Fibroblast of peridontal ligament (primary cell): ENCODE results near the gene MYO1D.
"Not testable (repeated sequence)": the region's sequence is repeated elsewhere in the genome, so short reads cannot be mapped to it uniquely, and the experiment has no call there.

Source experiments
- DNase-seq: peaks from one replicate; pipeline ENCODE4 v3.0.0-alpha.2; 2010; ENCODE audit errors: extremely low read depth

MYO1D gene

GRCh38 chr17:32855620-32856019 lies 21.3 kb downstream of the MYO1D start:
- no peak for DNase-seq

- DNase-seq: no peak
Observed at GRCh38 chr17:32854832-32855389, 22.0 kb downstream of the MYO1D start.

DNA sequence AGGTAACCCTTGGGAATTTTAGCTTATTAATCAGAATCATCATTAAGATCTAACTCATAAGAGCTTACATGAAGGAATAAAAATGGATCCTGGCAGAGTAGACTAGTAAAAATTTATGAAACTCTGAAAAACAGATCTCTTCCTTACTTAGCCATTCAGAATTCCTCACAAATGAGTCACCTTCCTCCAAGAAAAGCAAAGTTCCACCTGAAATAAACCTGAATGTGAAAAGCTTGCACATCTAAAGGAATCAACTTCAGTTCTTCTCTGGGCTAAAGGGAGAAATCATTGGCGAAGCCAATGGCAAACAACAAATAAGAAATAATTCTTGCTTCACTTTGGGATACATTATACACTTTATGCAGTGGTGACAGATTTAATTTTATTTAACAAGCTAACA lies 22.7 kb downstream of the MYO1D start:
- DNase-seq: no peak

DNA sequence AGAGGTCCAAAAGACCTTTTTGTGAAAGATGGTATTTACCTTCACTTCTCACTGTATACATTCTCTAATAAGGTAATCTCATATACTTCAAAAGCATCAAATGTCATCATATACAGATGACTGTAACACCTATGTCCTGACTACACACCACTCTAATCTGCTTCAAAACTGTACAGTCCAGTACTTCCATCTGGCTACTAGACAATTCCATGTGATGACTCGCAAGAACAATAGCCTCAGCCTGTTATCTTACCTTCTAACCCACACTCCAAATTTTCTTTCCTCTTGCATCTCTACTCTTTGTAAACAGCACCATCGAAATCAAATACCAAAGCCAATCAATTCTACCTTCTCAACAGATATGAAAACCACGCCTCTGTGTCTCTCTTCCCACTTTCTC lies 24.1 kb downstream of the MYO1D start:
- no peak for DNase-seq

GRCh38 chr17:32849879-32850278 lies 27.0 kb downstream of the MYO1D start:
- DNase-seq: peak; percentile 55

- no peak for DNase-seq
Observed at GRCh38 chr17:32847977-32848376, 28.9 kb downstream of the MYO1D start.

GRCh38 chr17:32846143-32846542 lies 30.8 kb downstream of the MYO1D start:
- DNase-seq: no peak

DNA sequence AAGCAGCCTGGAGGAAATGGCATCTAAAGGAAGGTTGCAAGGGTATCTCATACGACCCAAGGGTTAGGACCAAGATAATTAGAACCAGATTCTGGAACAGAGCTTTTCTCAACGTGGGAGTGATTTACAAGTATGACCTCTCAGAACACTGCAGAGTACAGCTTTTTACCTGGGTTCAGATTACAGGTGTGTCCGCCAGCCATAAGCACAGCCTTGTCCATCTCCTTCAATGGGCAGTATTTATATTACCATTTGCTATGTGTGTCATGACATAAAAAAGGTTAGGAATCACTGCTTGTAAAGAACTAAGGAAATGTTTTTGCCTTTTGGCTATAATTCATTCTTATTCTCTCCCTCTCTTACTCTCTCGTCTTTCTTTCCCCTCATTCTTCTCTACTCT lies 36.7 kb downstream of the MYO1D start:
- no peak for DNase-seq

DNA sequence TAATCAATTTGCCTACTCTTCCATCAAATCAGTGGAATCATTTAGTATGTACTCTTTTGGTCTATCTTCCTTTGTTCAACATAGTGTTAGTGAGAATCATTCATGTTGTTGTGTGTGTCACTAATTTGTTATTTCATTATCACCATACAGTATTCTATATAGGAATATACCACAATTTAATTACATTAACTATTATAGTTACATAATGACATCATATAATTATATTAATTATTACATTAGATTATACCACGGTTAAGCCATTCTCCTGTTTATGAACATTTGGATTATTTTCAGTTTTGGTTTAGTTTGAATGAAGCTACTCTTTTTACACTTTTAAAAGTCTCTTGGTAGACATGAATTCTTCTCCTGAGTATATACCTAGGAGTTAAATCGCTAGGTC lies 40.4 kb downstream of the MYO1D start:
- DNase-seq: no peak

GRCh38 chr17:32835291-32835761 lies 41.6 kb downstream of the MYO1D start:
- no peak for DNase-seq

GRCh38 chr17:32834104-32834503 lies 42.8 kb downstream of the MYO1D start:
- no peak for DNase-seq

- DNase-seq: no peak
Observed at GRCh38 chr17:32833526-32833925, 43.4 kb downstream of the MYO1D start.

DNA sequence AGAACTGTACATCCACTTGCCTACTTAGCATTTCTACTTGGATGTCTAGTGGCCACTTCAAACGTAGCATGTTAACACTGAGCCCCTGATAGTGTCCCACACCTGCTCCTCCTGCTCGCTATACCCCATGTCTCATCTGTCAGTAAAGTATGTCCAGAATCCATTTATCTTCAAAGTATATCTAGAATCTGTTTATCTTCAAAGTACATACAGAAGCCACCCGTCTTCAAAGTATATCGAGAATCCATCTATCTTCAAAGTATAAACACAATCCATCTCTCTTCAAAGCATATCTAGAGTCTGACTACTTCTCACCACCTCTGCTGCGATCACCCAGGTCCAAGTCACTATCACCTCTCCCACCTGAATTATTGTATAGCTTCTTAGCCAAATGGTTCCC lies 43.8 kb downstream of the MYO1D start:
- DNase-seq: no peak

- no peak for DNase-seq
Observed at GRCh38 chr17:32831627-32832243, 45.2 kb downstream of the MYO1D start.

- DNase-seq: no peak
Observed at GRCh38 chr17:32831223-32831622, 45.7 kb downstream of the MYO1D start.

GRCh38 chr17:32828822-32829221 lies 48.1 kb downstream of the MYO1D start:
- DNase-seq: peak; percentile 19

DNA sequence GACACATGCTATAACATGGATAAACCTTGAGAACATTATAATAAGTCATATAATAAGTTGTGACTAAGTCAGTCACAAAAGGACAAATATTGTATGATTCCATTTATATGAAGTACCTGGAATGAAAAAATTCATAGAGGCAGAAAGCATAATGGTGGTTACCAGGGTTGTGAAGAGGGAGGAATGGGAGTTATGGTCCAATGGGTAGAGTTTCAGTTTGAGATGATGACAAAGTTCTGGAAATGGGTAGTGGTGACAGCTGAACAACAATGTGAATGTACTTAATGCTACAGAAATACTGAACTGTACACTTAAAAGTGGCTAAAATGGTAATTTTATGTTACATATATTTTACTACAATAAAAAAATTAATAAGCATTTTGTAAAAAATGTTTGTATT lies 49.7 kb downstream of the MYO1D start:
- no peak for DNase-seq

DNA sequence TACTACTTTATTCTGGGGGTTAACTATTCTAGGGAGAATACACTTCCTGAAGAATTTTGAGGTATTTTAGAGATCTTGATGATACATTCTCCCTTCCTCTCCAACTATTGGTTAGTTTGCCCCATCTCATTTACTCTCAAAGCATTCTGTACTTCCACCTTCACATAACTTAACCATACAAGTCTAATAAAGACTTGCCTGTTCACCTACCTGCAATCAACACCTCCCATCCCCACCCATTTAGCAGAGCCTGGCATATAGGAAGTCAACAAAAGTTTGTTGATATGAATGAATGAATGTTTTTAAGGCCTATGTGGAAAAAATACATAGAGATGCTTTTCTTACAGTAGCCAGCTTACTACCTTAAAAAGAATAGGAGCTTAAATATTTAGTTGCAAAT lies 50.8 kb downstream of the MYO1D start:
- DNase-seq: no peak

DNA sequence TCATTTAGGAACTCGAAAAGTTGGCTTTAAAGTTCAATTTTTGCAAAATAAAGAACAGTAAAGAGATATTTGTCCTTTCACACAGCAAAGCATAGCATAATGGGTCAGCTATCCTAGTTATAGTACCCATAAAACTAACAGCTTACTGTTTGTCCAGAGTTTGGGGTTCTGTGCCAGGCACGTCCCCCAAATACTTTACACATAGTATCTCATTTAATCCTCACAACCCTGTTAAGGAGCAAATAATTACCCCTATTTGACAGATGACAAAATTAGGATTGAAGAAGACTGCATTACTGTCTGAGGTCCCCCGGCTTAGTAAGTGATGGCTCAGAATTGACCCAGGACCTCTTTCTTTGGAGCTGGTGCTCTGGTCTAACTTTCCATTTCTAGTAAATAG lies 52.6 kb downstream of the MYO1D start:
- DNase-seq: no peak

DNA sequence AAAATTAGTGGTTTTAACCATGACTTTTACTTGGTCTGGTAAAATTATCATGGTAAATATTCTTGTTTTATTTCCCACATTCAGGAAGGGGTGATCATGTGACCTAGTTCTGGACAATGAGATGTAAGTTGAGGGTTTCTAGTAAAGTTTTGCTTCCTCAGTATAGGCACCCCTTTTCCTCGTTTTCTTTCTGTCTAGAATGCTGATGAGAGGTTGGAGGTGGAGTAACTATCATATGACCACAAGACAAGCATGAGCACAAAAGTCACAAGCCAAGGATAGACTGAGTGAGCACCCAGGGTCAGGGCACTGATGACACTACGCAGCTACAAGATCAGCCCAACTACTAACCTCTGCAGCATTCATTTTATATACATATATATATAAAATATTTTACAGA lies 53.9 kb downstream of the MYO1D start:
- no peak for DNase-seq

GRCh38 chr17:32821987-32822934 lies 54.7 kb downstream of the MYO1D start:
- not testable (repeated sequence) for DNase-seq

- no peak for DNase-seq
Observed at GRCh38 chr17:32820440-32820839, 56.5 kb downstream of the MYO1D start.

GRCh38 chr17:32819787-32820186 lies 57.1 kb downstream of the MYO1D start:
- no peak for DNase-seq
